Adrenal gland (tissue), 5 donors: Measurements from ENCODE around the gene HS3ST1.

Experiments
- CTCF ChIP-seq, 6 experiments: fragments of 450-650 bp in 4 of 6; fragments of 200-600 bp in 2 of 6; sonication (generic) in 1 of 6; IDR thresholded peaks; 1 replicate in 5 of 6; 2 replicates in 1 of 6; pipeline versions ENCODE4 v1.5.1 to v1.8.0; 2016 to 2021; ENCODE audit warnings: antibody characterized with exemption in 6 of 6, mild to moderate bottlenecking in 2 of 6, moderate library complexity in 1 of 6
- POLR2A ChIP-seq, 2 donors: fragments of 450-650 bp; IDR thresholded peaks; one replicate each; pipeline ENCODE4 v1.6.1; 2017; ENCODE audit warnings: antibody characterized with exemption in 2 of 2, mild to moderate bottlenecking in 2 of 2, moderate library complexity in 1 of 2
- donor health status: DM: no; HTN: no; CAD: no.

DNA sequence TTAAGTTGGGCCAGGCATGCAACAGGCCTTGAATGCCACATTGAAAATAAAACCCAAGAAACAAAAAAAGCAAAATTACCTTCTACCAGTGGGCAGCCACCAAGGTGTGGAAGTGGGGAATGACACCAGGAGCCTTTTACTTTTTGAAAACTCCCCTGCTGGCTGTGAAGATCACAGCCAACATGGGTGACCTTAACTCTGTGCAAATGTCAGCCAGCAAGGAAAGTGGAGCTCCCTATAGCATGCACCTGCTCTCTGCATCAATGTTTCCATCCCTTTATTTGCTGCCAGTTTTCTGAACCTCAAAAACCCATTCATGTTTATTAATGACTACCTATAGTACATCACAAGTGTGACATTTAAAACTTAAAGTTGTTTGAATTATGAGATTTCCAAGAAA is 63.7 kb downstream of the HS3ST1 start:
- no peak for TF ChIP-seq CTCF (IDR thresholded peaks at IDR 0.05)
- TF ChIP-seq POLR2A (IDR thresholded peaks at IDR 0.05), result no peak
